Right lobe of liver (tissue), 4 donors: ENCODE measurements around the gene STX5.

Experiments used
- POLR2A ChIP-seq: fragments of 450-650 bp; IDR thresholded peaks from one replicate; pipeline ENCODE4 v1.6.1; 2017; ENCODE audit warnings: antibody characterized with exemption, mild to moderate bottlenecking
- TF ChIP-seq, protein P1 (sequence below), 4 donors: fragments of 200-600 bp in 3 of 4; fragments of 450-650 bp in 1 of 4; IDR thresholded peaks; one replicate each; pipeline versions ENCODE4 v1.5.1 to v1.8.0; 2016 to 2022; ENCODE audit warnings: antibody characterized with exemption in 4 of 4, mild to moderate bottlenecking in 2 of 4
- donor health status: DM: no; HTN: no; CAD: no.
- donor health status: DM: no; HTN: no; CAD: no.
- donor health status: DM: no; HTN: yes; CAD: no.

DNA sequence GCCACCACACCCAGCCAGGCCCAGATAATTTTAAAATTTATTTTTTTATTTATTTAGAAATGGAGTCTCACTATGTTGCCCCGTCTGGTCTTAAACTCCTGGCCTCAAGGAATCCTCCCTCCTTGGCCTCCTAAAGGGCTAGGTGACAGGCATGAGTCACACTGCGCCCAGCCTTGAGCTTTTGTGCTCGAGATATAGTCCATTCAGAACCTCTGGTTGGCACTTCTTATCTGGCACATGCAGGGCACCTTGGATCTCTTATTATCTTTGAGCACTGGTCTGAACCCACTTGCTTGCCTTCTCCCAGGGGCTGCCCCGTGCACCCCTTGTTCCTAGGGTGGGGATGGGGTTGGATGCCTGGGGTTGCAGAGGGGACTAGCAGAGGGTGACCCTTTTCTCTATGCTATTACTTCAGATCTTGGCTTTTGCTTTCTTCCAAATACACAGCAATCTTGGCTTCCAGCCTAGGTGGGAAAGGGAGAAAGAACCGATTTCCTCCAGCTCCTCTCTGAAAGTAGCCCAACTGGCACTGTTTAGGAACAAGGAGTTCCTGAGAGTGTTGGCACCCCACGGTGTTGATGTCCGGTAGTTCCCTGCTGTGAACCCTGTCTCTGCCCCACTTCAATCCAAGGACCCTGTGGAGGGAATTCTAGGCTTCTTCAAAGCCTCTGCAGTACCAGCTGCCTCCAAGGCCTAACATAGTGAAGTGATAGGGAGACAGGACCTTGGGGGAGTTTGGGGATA is 47.6 kb upstream of the STX5 start:
- TF ChIP-seq, protein P1, sequence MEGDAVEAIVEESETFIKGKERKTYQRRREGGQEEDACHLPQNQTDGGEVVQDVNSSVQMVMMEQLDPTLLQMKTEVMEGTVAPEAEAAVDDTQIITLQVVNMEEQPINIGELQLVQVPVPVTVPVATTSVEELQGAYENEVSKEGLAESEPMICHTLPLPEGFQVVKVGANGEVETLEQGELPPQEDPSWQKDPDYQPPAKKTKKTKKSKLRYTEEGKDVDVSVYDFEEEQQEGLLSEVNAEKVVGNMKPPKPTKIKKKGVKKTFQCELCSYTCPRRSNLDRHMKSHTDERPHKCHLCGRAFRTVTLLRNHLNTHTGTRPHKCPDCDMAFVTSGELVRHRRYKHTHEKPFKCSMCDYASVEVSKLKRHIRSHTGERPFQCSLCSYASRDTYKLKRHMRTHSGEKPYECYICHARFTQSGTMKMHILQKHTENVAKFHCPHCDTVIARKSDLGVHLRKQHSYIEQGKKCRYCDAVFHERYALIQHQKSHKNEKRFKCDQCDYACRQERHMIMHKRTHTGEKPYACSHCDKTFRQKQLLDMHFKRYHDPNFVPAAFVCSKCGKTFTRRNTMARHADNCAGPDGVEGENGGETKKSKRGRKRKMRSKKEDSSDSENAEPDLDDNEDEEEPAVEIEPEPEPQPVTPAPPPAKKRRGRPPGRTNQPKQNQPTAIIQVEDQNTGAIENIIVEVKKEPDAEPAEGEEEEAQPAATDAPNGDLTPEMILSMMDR (IDR thresholded peaks at IDR 0.05), result no peak
- TF ChIP-seq POLR2A, result no peak
